Measurements from ENCODE around the gene M1AP. TPM values are rescaled to one million over a fixed set of nuclear protein-coding genes. Genes with fewer than 3 reads are reported as not detected.

The M1AP gene
- total RNA-seq, 2 donors from 2014 or later: not detected

- ATAC-seq (replicated peaks in 1 of 2) (no peak), DNase-seq (no peak)
- Mint-ChIP-seq H3K9me3 (no peaks in the 10 kb centered on the region), H3K4me1 (ENCODE audit: low read depth) (peaks cover 31% of the 10 kb centered on the region), H3K4me3 (no peak overlapping the region), H3K36me3 (ENCODE audit: insufficient read depth in 2 of 2) (peaks cover 6 to 8% of the 10 kb centered on the region in 2 donors), H3K27ac (no peak overlapping the region), H3K27me3 (ENCODE audit: low read depth) (peaks cover 30% of the 10 kb centered on the region)
Observed at GRCh38 chr2:74535440-74535965, 112.6 kb downstream of the M1AP start.

GRCh38 chr2:74534411-74534810, 113.7 kb downstream of the M1AP start:
- H3K4me3 Mint-ChIP-seq: no peak overlapping the region
- DNase-seq: no peak
- H3K4me1 Mint-ChIP-seq (ENCODE audit: low read depth): peaks cover 28% of the 10 kb centered on the region
- no peaks in the 10 kb centered on the region for H3K9me3 Mint-ChIP-seq
- no peak overlapping the region for H3K27ac Mint-ChIP-seq
- H3K36me3 Mint-ChIP-seq (ENCODE audit: insufficient read depth in 2 of 2): peaks cover 6 to 8% of the 10 kb centered on the region in 2 donors
- no peak for ATAC-seq (replicated peaks in 1 of 2)
- H3K27me3 Mint-ChIP-seq (ENCODE audit: low read depth): peaks cover 26% of the 10 kb centered on the region

- no peaks in the 10 kb centered on the region for H3K9me3 Mint-ChIP-seq
- H3K36me3 Mint-ChIP-seq (ENCODE audit: insufficient read depth in 2 of 2): peaks cover 8 to 11% of the 10 kb centered on the region in 2 donors
- H3K27me3 Mint-ChIP-seq (ENCODE audit: low read depth): peaks cover 17% of the 10 kb centered on the region
- no peak overlapping the region for H3K27ac Mint-ChIP-seq
- H3K4me1 Mint-ChIP-seq (ENCODE audit: low read depth): peaks cover 26% of the 10 kb centered on the region
- H3K4me3 Mint-ChIP-seq: no peak overlapping the region
- ATAC-seq (replicated peaks in 1 of 2) (no peak), DNase-seq (no peak)
Observed at GRCh38 chr2:74533464-74533863, 114.7 kb downstream of the M1AP start.

GRCh38 chr2:74532222-74532621, 115.9 kb downstream of the M1AP start:
- Mint-ChIP-seq H3K27me3 (ENCODE audit: low read depth) (peaks cover 5% of the 10 kb centered on the region), H3K4me3 (peak overlapping the region; percentile 98 to 99), H3K4me1 (ENCODE audit: low read depth) (peaks cover 36% of the 10 kb centered on the region), H3K9me3 (no peaks in the 10 kb centered on the region), H3K36me3 (ENCODE audit: insufficient read depth in 2 of 2) (peaks cover 14 to 15% of the 10 kb centered on the region in 2 donors), H3K27ac (peak overlapping the region; percentile 49)
- ATAC-seq (replicated peaks in 1 of 2) (no peak), DNase-seq (no peak)

GRCh38 chr2:74531666-74532065, 116.5 kb downstream of the M1AP start:
- peaks cover 18 to 19% of the 10 kb centered on the region in 2 donors for H3K36me3 Mint-ChIP-seq (ENCODE audit: insufficient read depth in 2 of 2)

GRCh38 chr2:74530239-74531187, 117.6 kb downstream of the M1AP start:
- peaks cover 0 to 3% of the 10 kb centered on the region in 2 donors for H3K9me3 Mint-ChIP-seq
- peak overlapping the region; percentile 98 to 99 for H3K4me3 Mint-ChIP-seq
- H3K27ac Mint-ChIP-seq: peak overlapping the region; percentile 50
- no peaks in the 10 kb centered on the region for H3K27me3 Mint-ChIP-seq (ENCODE audit: low read depth)
- H3K4me1 Mint-ChIP-seq (ENCODE audit: low read depth): peaks cover 38% of the 10 kb centered on the region
- ATAC-seq (replicated peaks in 1 of 2): peak; percentile 38 to 60
- H3K36me3 Mint-ChIP-seq (ENCODE audit: insufficient read depth in 2 of 2): peaks cover 23 to 24% of the 10 kb centered on the region in 2 donors
- DNase-seq: peak; percentile 68 to 71

More at GRCh38 chr2:74531666-74532065, 116.5 kb downstream of the M1AP start:
- H3K4me1 Mint-ChIP-seq (ENCODE audit: low read depth): peaks cover 38% of the 10 kb centered on the region
- no peak overlapping the region for H3K27ac Mint-ChIP-seq
- H3K9me3 Mint-ChIP-seq: no peaks in the 10 kb centered on the region
- DNase-seq (no peak), ATAC-seq (replicated peaks in 1 of 2) (no peak)
- H3K27me3 Mint-ChIP-seq (ENCODE audit: low read depth): no peaks in the 10 kb centered on the region
- peak overlapping the region; percentile 98 to 99 for H3K4me3 Mint-ChIP-seq

GRCh38 chr2:74529357-74530238, 118.5 kb downstream of the M1AP start, which contains the start of the genes AUP1 and HTRA2:
Gene AUP1 (minus strand): TSS chr2:74529706. CDS start chr2:74529629, 77 bp downstream.
Gene HTRA2 (plus strand): TSS chr2:74529933. CDS start chr2:74530007, 74 bp downstream.
- Mint-ChIP-seq H3K4me3 (peak within 1 kb of the TSS; percentile 98 to 99), H3K36me3 (ENCODE audit: insufficient read depth in 2 of 2) (peaks cover 23 to 24% of the 10 kb centered on the region in 2 donors), H3K9me3 (peaks cover 0 to 3% of the 10 kb centered on the region in 2 donors), H3K4me1 (ENCODE audit: low read depth) (peaks cover 38% of the 10 kb centered on the region), H3K27me3 (ENCODE audit: low read depth) (no peaks in the 10 kb centered on the region), H3K27ac (peak within 1 kb of the TSS; percentile 94)
- DNase-seq (peak; percentile 90 to 93), ATAC-seq (replicated peaks in 1 of 2) (peak; percentile 83 to 86)

- Mint-ChIP-seq H3K27ac (peak overlapping the region; percentile 94), H3K27me3 (ENCODE audit: low read depth) (no peaks in the 10 kb centered on the region), H3K4me1 (ENCODE audit: low read depth) (peaks cover 38% of the 10 kb centered on the region), H3K4me3 (peak overlapping the region; percentile 98 to 99), H3K36me3 (ENCODE audit: insufficient read depth in 2 of 2) (peaks cover 23 to 24% of the 10 kb centered on the region in 2 donors), H3K9me3 (peaks cover 0 to 3% of the 10 kb centered on the region in 2 donors)
- DNase-seq (peak; percentile 28 to 44), ATAC-seq (replicated peaks in 1 of 2) (peak; percentile 4 to 10)
Observed at GRCh38 chr2:74528600-74529356, 119.4 kb downstream of the M1AP start.

- peak overlapping the region; percentile 98 to 99 for H3K4me3 Mint-ChIP-seq
- peaks cover 0 to 3% of the 10 kb centered on the region in 2 donors for H3K9me3 Mint-ChIP-seq
- H3K27me3 Mint-ChIP-seq (ENCODE audit: low read depth): no peaks in the 10 kb centered on the region
- DNase-seq (no peak), ATAC-seq (replicated peaks in 1 of 2) (no peak)
- no peak overlapping the region for H3K27ac Mint-ChIP-seq
- H3K4me1 Mint-ChIP-seq (ENCODE audit: low read depth): peaks cover 38% of the 10 kb centered on the region
- peaks cover 23% of the 10 kb centered on the region in 2 donors for H3K36me3 Mint-ChIP-seq (ENCODE audit: insufficient read depth in 2 of 2)
Observed at GRCh38 chr2:74527741-74528140, 120.4 kb downstream of the M1AP start.

GRCh38 chr2:74526649-74527230, 121.4 kb downstream of the M1AP start:
- DNase-seq: no peak
- H3K4me3 Mint-ChIP-seq: peak overlapping the region; percentile 36 to 53
- no peak overlapping the region for H3K27ac Mint-ChIP-seq
- peaks cover 31% of the 10 kb centered on the region for H3K4me1 Mint-ChIP-seq (ENCODE audit: low read depth)
- H3K36me3 Mint-ChIP-seq (ENCODE audit: insufficient read depth in 2 of 2): peaks cover 17 to 19% of the 10 kb centered on the region in 2 donors
- ATAC-seq (replicated peaks in 1 of 2): no peak
- no peaks in the 10 kb centered on the region for H3K27me3 Mint-ChIP-seq (ENCODE audit: low read depth)
- H3K9me3 Mint-ChIP-seq: peaks cover 0 to 3% of the 10 kb centered on the region in 2 donors

- peaks cover 17 to 19% of the 10 kb centered on the region in 2 donors for H3K36me3 Mint-ChIP-seq (ENCODE audit: insufficient read depth in 2 of 2)
- ATAC-seq (replicated peaks in 1 of 2) (no peak), DNase-seq (no peak)
- peaks cover 23% of the 10 kb centered on the region for H3K4me1 Mint-ChIP-seq (ENCODE audit: low read depth)
- H3K9me3 Mint-ChIP-seq: peaks cover 0 to 3% of the 10 kb centered on the region in 2 donors
- no peaks in the 10 kb centered on the region for H3K27me3 Mint-ChIP-seq (ENCODE audit: low read depth)
- no peak within 1 kb of the TSS for H3K27ac Mint-ChIP-seq
- H3K4me3 Mint-ChIP-seq: peak within 1 kb of the TSS; percentile 36 to 53
Observed at GRCh38 chr2:74525717-74526648, 122.1 kb downstream of the M1AP start, which contains the start of gene DQX1. Gene DQX1 (minus strand): TSS chr2:74526231. CDS start chr2:74525729, 502 bp downstream.

Measured in activated T-cell treated with anti-CD3 and anti-CD28 coated beads, Interleukin-2, amount 50 U/mL, for 72 hours (primary cell).